B cell (primary cell): ENCODE data around the gene ELF1. TPM values are rescaled to one million over a fixed set of nuclear protein-coding genes. Genes with fewer than 3 reads are reported as not detected.

Source experiments
- ATAC-seq: fragments of 200-7000 bp; cut with Tn5 transposase; one replicate; pipeline ENCODE4 v1.10.0; 2021; ENCODE audit warnings: low read depth, mild to moderate bottlenecking, moderate number of reproducible peaks, moderate library complexity
- CTCF ChIA-PET: fragments of 350-600 bp; sonication (Branson Sonifier 250); formaldehyde crosslinking; loops from one replicate; lab custom pipeline; 2021; ENCODE audit warnings: antibody characterized with exemption, inconsistent platforms; lab: Charles Lee
- POLR2A ChIA-PET: fragments of 350-600 bp; sonication (Branson Sonifier 250); formaldehyde crosslinking; loops from one replicate; lab custom pipeline; 2021; ENCODE audit warnings: antibody characterized with exemption; lab: Charles Lee
- DNase-seq: peaks from one replicate; pipeline ENCODE4 v3.0.0; 2013
- H2AFZ ChIP-seq: 2 replicates; pipeline ENCODE4 v1.6.1; 2012; ENCODE audit warnings: mild to moderate bottlenecking, low read depth, low read length; ENCODE audit not compliant: insufficient read depth, poor library complexity, severe bottlenecking
- H3K27ac ChIP-seq, 2 donors: 1 replicate in 1 of 2; 2 replicates in 1 of 2; pipeline ENCODE4 v1.5.1; 2012 to 2013; ENCODE audit warnings: low read length in 2 of 2, mild to moderate bottlenecking in 2 of 2, moderate library complexity in 1 of 2
- H3K27me3 ChIP-seq, 4 experiments: fragments of 200-600 bp in 1 of 4; sonication (generic) in 1 of 4; replicated peaks in 1 of 4; 1 replicate in 2 of 4; 2 replicates in 2 of 4; pipeline versions ENCODE4 v1.6.1 to v1.7.0; 2013 to 2016; ENCODE audit warnings: low read length in 3 of 4, mild to moderate bottlenecking in 2 of 4, mixed read lengths in 1 of 4, moderate library complexity in 1 of 4; ENCODE audit not compliant: insufficient read depth in 4 of 4, control insufficient read depth in 3 of 4; ENCODE audit errors: control extremely low read depth in 1 of 4
- H3K36me3 ChIP-seq, 2 experiments: replicated peaks in 1 of 2; 1 replicate in 1 of 2; 2 replicates in 1 of 2; pipeline versions ENCODE4 v1.6.1 to v1.7.1; 2013; ENCODE audit warnings: low read length in 1 of 2; ENCODE audit not compliant: insufficient read depth in 2 of 2, control insufficient read depth in 1 of 2; ENCODE audit errors: control extremely low read depth in 1 of 2, extremely low read depth in 1 of 2
- H3K4me1 ChIP-seq, 2 donors: fragments of 200-600 bp in 1 of 2; sonication (generic) in 1 of 2; 1 replicate in 1 of 2; 2 replicates in 1 of 2; pipeline versions ENCODE4 v1.5.1 to v1.6.1; 2013 to 2017; ENCODE audit warnings: low read length in 2 of 2; ENCODE audit not compliant: control insufficient read depth in 2 of 2, insufficient read depth in 2 of 2
- H3K4me2 ChIP-seq: replicated peaks from 2 replicates; pipeline ENCODE3; 2012; ENCODE audit warnings: mild to moderate bottlenecking, low read depth, low read length; ENCODE audit not compliant: poor library complexity, severe bottlenecking
- H3K4me3 ChIP-seq, 5 experiments: fragments of 200-600 bp in 1 of 5; sonication (generic) in 1 of 5; 1 replicate in 3 of 5; 2 replicates in 2 of 5; pipeline versions ENCODE4 v1.5.1 to v1.7.0; 2011 to 2016; ENCODE audit warnings: low read length in 4 of 5, mild to moderate bottlenecking in 4 of 5, low read depth in 2 of 5, control low read depth in 1 of 5, moderate library complexity in 1 of 5; ENCODE audit not compliant: insufficient read depth in 1 of 5; ENCODE audit errors: control extremely low read depth in 1 of 5, extremely low read depth in 1 of 5
- H3K79me2 ChIP-seq: fragments of 200-600 bp; sonication (generic); one replicate; pipeline ENCODE4 v1.6.0; 2016; ENCODE audit warnings: low read length; ENCODE audit not compliant: control insufficient read depth, insufficient read depth
- H3K9ac ChIP-seq: fragments of 200-600 bp; sonication (generic); 2 replicates; pipeline ENCODE4 v1.6.1; 2017; ENCODE audit warnings: mild to moderate bottlenecking, low read length, moderate library complexity
- H3K9me3 ChIP-seq, 3 donors: one replicate each; pipeline versions ENCODE4 v1.6.1 to v1.7.1; 2013; ENCODE audit warnings: low read length in 2 of 3; ENCODE audit not compliant: control insufficient read depth in 2 of 3, insufficient read depth in 1 of 3; ENCODE audit errors: control extremely low read depth in 1 of 3
- H4K20me1 ChIP-seq: 2 replicates; pipeline ENCODE4 v1.6.0; 2012; ENCODE audit warnings: mild to moderate bottlenecking, low read length; ENCODE audit not compliant: insufficient read depth, control insufficient read depth, poor library complexity, severe bottlenecking
- H3K27ac Mint-ChIP-seq: one replicate; pipeline ENCODE4 v1.8.0; 2021; ENCODE audit warnings: mixed read lengths
- H3K27me3 Mint-ChIP-seq: one replicate; pipeline ENCODE4 v1.8.0; 2021; ENCODE audit warnings: mixed read lengths
- H3K4me1 Mint-ChIP-seq: one replicate; pipeline ENCODE4 v1.8.0; 2021; ENCODE audit warnings: mixed read lengths
- H3K4me3 Mint-ChIP-seq: one replicate; pipeline ENCODE4 v1.8.0; 2021; ENCODE audit warnings: mixed read lengths
- H3K9me3 Mint-ChIP-seq: one replicate; pipeline ENCODE4 v1.8.0; 2022; ENCODE audit warnings: mixed read lengths; ENCODE audit not compliant: insufficient read depth
- CTCF ChIP-seq: fragments of 200-600 bp; IDR thresholded peaks from one replicate; pipeline ENCODE4 v1.8.0; 2022; ENCODE audit warnings: antibody characterized with exemption, mild to moderate bottlenecking
- EZH2 ChIP-seq: IDR thresholded peaks from 2 replicates; pipeline ENCODE4 v1.6.1; 2012; ENCODE audit warnings: borderline replicate concordance, low read depth, mild to moderate bottlenecking, moderate library complexity, low read length; ENCODE audit not compliant: insufficient read depth, poor library complexity, severe bottlenecking
- WGBS: methylation state at CpG from one replicate; pipeline ENCODE4 v1.1.5; 2013; ENCODE audit warnings: missing lambda C conversion rate; ENCODE audit not compliant: insufficient coverage; 5-methylcytosine and 5-hydroxymethylcytosine counted together
- intact Hi-C: fragments of 100-400 bp; cut with micrococcal nuclease; formaldehyde crosslinking; loops from one replicate; pipeline ENCODE4 v1.10.0; 2022
- polyA plus RNA-seq: library from polyadenylated mRNA; depleted of rRNA; stranded (reverse); fragments of >200 nt; gene quantifications from 2 replicates; pipeline ENCODE4 v1.2.3, GENCODE V29; 2012
- total RNA-seq, 2 donors: library from RNA; stranded (reverse); fragments of 120-200 nt in 1 of 2; gene quantifications; 1 replicate in 1 of 2; 2 replicates in 1 of 2; pipeline versions ENCODE4 v1.2.3 to v1.2.4, GENCODE V29; 2013 to 2022

ELF1 gene
- total and polyA plus RNA-seq, 2 donors (not counting 1 experiment from before 2014, with no cell fraction given): 62.0 to 186 TPM

- Mint-ChIP-seq H3K4me1 (peaks cover 92% of the 10 kb centered on the region), H3K9me3 (no peaks in the 10 kb centered on the region), H3K27ac (peak overlapping the region; percentile 37), H3K4me3 (peak overlapping the region; percentile 26), H3K27me3 (no peaks in the 10 kb centered on the region)
- intact Hi-C loops: loop anchor here (2.0 kb wide), 1 partner anchor 14 kb away; no protein-coding TSS in a partner anchor
- H3K9ac ChIP-seq: no peak overlapping the region
- H3K36me3 ChIP-seq: peaks cover 3 to 4% of the 10 kb centered on the region in 2 experiments
- ChIA-PET CTCF (interaction anchor here (0.6 to 3.7 kb wide), 4 partner anchors 10 to 376 kb away, joined by 3 to 15 read pairs (median 4); no protein-coding TSS in a partner anchor), POLR2A (interaction anchor here (0.7 to 0.9 kb wide), 2 partner anchors 11 to 61 kb away, joined by 3 read pairs; no protein-coding TSS in a partner anchor)
- no peaks in the 10 kb centered on the region for H3K9me3 ChIP-seq
- peaks cover 98% of the 10 kb centered on the region for H4K20me1 ChIP-seq
- H3K27me3 ChIP-seq: no peaks in the 10 kb centered on the region
- TF ChIP-seq CTCF (no peak), EZH2 (no peak)
- no peak for DNase-seq
- peaks cover 100% of the 10 kb centered on the region for H3K79me2 ChIP-seq
- H3K4me3 ChIP-seq: no peak overlapping the region
- H3K4me2 ChIP-seq: peak overlapping the region; percentile 42
- no peak overlapping the region for H2AFZ ChIP-seq
- WGBS: no CpG with 5 or more reads among the region's 2 CpGs
- ATAC-seq: no peak
- H3K4me1 ChIP-seq: peaks cover 77 to 98% of the 10 kb centered on the region in 2 donors
- peak overlapping the region in 1 of 2 donors; percentile 25 for H3K27ac ChIP-seq
Measured at GRCh38 chr13:40968416-40969000, 50.6 kb downstream of the ELF1 start.

- peaks cover 4 to 7% of the 10 kb centered on the region in 2 experiments for H3K36me3 ChIP-seq
- Mint-ChIP-seq H3K4me3 (peak overlapping the region; percentile 82), H3K9me3 (no peaks in the 10 kb centered on the region), H3K27ac (no peak overlapping the region), H3K27me3 (no peaks in the 10 kb centered on the region), H3K4me1 (peaks cover 92% of the 10 kb centered on the region)
- peaks cover 98% of the 10 kb centered on the region for H4K20me1 ChIP-seq
- H3K4me1 ChIP-seq: peaks cover 84 to 98% of the 10 kb centered on the region in 2 donors
- no CpG with 5 or more reads among the region's 3 CpGs for WGBS
- H3K9ac ChIP-seq: no peak overlapping the region
- H2AFZ ChIP-seq: no peak overlapping the region
- ChIA-PET POLR2A (interaction anchor here (0.6 kb wide), 1 partner anchor 13 kb away, joined by 4 read pairs; no protein-coding TSS in a partner anchor), CTCF (interaction anchor here (3.7 kb wide), 2 partner anchors 8 to 88 kb away, joined by 15 to 16 read pairs; no protein-coding TSS in a partner anchor)
- TF ChIP-seq EZH2: no peak
- H3K4me3 ChIP-seq: no peak overlapping the region
- ATAC-seq: no peak
- intact Hi-C loops: loop anchor here (1.0 kb wide), 1 partner anchor 8 kb away; no protein-coding TSS in a partner anchor
- no peaks in the 10 kb centered on the region for H3K9me3 ChIP-seq
- H3K27me3 ChIP-seq: no peaks in the 10 kb centered on the region
- H3K4me2 ChIP-seq: peak overlapping the region; percentile 50
- H3K79me2 ChIP-seq: peaks cover 100% of the 10 kb centered on the region
- DNase-seq: no peak
- H3K27ac ChIP-seq: peak overlapping the region in 1 of 2 donors; percentile 45
Measured at GRCh38 chr13:40966298-40966697, 52.8 kb downstream of the ELF1 start.
